ENCODE measurements around the gene LEF1.

DNA sequence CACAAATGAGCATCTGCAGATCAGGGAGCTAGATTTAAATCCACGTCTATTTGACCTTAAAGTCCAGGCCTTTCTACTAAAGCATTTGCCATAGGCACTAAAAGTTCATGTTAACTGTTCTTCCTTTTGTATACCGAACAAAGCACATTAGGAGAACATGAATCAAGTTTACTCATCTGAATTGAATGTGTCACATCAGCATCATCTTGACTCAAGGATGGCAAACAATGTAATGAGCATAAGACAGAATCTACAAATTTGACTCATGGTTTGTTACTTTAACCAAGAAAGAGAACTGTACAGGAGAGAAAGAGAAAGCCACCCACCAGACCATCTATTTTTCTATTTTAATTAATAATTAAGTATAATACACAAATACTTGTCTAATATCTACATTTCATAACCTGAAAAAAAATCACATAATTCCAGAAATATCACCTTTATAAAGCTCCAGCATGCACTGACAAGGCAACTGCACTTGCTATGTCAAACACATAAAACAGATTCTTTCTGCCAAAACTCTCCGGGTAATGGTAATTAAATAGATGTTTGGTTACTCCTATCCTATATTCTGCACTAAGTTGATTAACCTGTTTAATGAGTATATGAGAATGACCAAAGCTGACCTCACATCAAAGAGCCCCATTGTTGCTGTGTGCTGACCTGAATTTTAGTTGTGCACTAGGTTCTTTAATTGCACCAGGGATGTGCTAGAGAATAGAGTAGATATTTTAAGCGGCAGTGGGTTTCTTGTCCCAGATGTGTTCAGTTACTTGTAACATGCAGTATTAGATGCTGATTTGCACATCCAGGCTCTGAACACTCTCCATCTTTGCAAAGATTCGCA, 42.5 kb upstream of the LEF1 start:
- TF ChIP-seq RBBP5 (IDR thresholded peaks at IDR 0.05; ENCODE audit: borderline replicate concordance, low read depth, low read length): no peak
- TF ChIP-seq POLR2AphosphoS5 (IDR thresholded peaks at IDR 0.05; ENCODE audit: low read depth, low read length): no peak
- TF ChIP-seq POLR2A (IDR thresholded peaks at IDR 0.05; ENCODE audit: control extremely low read depth in 1 of 2, low read depth in 2 of 2, low read length in 2 of 2): no peak
- TF ChIP-seq, protein P1, sequence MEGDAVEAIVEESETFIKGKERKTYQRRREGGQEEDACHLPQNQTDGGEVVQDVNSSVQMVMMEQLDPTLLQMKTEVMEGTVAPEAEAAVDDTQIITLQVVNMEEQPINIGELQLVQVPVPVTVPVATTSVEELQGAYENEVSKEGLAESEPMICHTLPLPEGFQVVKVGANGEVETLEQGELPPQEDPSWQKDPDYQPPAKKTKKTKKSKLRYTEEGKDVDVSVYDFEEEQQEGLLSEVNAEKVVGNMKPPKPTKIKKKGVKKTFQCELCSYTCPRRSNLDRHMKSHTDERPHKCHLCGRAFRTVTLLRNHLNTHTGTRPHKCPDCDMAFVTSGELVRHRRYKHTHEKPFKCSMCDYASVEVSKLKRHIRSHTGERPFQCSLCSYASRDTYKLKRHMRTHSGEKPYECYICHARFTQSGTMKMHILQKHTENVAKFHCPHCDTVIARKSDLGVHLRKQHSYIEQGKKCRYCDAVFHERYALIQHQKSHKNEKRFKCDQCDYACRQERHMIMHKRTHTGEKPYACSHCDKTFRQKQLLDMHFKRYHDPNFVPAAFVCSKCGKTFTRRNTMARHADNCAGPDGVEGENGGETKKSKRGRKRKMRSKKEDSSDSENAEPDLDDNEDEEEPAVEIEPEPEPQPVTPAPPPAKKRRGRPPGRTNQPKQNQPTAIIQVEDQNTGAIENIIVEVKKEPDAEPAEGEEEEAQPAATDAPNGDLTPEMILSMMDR (IDR thresholded peaks at IDR 0.05; ENCODE audit: control extremely low read depth in 1 of 3, insufficient read depth in 1 of 3, low read depth in 1 of 3, low read length in 3 of 3): no peak
- no peak for TF ChIP-seq EZH2 (IDR thresholded peaks at IDR 0.05; ENCODE audit: low read depth, low read length, severe bottlenecking)
- no peak for TF ChIP-seq TBP (IDR thresholded peaks at IDR 0.05; ENCODE audit: low read depth, low read length)
- TF ChIP-seq ZNF274 (IDR thresholded peaks at IDR 0.05; ENCODE audit: borderline replicate concordance, extremely low read depth, low read length): no peak
- TF ChIP-seq SP1 (IDR thresholded peaks at IDR 0.05; ENCODE audit: low read depth, low read length): no peak

All from H1 (cell line).